Measurements from ENCODE around the gene APOBEC4.

The APOBEC4 gene

DNA sequence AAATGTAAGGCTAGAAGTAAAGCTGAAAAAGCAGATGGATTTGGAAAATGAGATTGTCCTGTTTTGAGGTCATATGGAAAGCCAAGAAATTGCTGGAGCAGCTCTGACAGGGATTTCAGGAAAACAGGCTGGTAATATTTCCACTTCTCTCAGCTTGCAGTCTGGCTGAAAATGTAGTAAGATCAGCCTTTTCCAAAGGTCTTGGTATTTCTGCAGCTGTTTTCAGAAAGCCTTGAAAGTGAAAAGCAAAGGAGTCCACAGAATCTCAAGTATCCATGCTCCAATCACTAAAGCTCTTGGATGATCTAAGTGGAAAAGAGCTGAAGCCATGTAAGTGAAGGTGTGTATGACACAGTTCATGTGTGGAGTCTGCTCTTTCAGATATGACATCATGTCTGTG lies 41.6 kb upstream of the APOBEC4 start:
- H3K4me3 ChIP-seq (replicated peaks; ENCODE audit: low read depth, low read length) = no peak overlapping the region
- DNase-seq (ENCODE audit: low read depth) = no peak
- TF ChIP-seq, protein P1, sequence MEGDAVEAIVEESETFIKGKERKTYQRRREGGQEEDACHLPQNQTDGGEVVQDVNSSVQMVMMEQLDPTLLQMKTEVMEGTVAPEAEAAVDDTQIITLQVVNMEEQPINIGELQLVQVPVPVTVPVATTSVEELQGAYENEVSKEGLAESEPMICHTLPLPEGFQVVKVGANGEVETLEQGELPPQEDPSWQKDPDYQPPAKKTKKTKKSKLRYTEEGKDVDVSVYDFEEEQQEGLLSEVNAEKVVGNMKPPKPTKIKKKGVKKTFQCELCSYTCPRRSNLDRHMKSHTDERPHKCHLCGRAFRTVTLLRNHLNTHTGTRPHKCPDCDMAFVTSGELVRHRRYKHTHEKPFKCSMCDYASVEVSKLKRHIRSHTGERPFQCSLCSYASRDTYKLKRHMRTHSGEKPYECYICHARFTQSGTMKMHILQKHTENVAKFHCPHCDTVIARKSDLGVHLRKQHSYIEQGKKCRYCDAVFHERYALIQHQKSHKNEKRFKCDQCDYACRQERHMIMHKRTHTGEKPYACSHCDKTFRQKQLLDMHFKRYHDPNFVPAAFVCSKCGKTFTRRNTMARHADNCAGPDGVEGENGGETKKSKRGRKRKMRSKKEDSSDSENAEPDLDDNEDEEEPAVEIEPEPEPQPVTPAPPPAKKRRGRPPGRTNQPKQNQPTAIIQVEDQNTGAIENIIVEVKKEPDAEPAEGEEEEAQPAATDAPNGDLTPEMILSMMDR (IDR thresholded peaks at IDR 0.05; ENCODE audit: low read length, missing control alignments) = no peak

- TF ChIP-seq, protein P1 (IDR thresholded peaks at IDR 0.05; ENCODE audit: low read length, missing control alignments) = no peak
- no peak overlapping the region for H3K4me3 ChIP-seq (replicated peaks; ENCODE audit: low read depth, low read length)
- DNase-seq (ENCODE audit: low read depth) = no peak
These were observed 41.0 kb upstream of the APOBEC4 start for GRCh38 chr1:183694066-183694465.

GRCh38 chr1:183693521-183693920 lies 40.4 kb upstream of the APOBEC4 start:
- DNase-seq (ENCODE audit: low read depth) = no peak
- no peak overlapping the region for H3K4me3 ChIP-seq (replicated peaks; ENCODE audit: low read depth, low read length)
- TF ChIP-seq, protein P1 (IDR thresholded peaks at IDR 0.05; ENCODE audit: low read length, missing control alignments) = no peak

DNA sequence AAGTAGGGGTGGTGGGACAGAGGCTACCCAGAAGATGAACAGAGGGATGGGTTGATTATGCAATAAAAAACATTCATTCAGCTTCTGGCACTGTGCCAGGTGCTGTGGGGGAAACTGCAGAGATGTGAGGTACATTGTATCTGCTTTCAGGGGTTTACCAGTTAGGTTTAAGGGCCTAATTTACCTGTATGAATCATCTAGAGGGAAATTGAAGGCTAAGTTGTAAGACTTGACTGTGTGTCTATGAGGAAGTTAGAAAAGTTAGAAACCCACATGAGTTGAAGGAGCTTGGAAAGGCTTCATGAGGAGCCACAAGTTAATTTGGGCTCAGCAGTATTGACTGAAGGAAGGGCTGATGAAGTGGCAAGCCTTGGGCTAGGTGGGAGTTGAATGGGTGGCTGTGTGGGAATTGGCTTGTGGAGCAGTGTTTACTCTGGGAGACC lies 36.7 kb upstream of the APOBEC4 start:
- DNase-seq (ENCODE audit: low read depth) = no peak
- TF ChIP-seq, protein P1 (IDR thresholded peaks at IDR 0.05; ENCODE audit: low read length, missing control alignments) = no peak
- no peak overlapping the region for H3K4me3 ChIP-seq (replicated peaks; ENCODE audit: low read depth, low read length)

DNA sequence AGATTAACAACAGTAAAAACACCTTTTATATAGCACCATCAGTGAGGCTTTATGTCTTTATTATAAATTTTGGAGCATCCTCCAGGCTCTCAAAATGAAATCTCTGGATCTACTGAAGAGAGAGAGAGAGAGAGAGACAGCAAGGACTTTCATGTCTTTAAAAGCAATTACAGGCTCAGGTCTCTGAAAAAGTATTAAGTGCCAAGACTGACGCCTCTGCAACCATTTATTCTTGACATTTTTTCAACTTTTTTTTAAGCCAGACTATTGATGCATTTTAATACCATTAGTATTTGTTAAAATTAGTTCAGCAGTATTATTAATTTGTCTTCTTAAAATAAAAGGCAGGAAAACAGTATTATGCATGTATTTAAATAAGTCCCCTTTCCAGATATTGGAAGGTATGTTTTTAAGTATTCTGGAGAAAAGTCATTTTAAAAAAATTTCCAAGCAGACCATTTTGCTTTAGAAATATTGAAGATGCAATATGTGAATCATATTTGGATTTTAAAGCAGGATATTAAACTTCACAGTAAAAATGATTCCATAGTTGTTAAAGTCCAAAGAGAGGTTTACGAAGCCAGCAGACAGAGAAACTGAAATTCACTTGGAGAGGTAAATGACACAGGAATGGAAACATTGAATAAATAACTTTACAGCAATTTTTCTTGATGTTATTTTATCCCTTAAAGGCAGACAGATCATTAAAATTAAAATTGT lies 35.4 kb upstream of the APOBEC4 start:
- no peak for DNase-seq (ENCODE audit: low read depth)
- H3K4me3 ChIP-seq (replicated peaks; ENCODE audit: low read depth, low read length) = no peak overlapping the region
- TF ChIP-seq, protein P1 (IDR thresholded peaks at IDR 0.05; ENCODE audit: low read length, missing control alignments) = no peak

DNA sequence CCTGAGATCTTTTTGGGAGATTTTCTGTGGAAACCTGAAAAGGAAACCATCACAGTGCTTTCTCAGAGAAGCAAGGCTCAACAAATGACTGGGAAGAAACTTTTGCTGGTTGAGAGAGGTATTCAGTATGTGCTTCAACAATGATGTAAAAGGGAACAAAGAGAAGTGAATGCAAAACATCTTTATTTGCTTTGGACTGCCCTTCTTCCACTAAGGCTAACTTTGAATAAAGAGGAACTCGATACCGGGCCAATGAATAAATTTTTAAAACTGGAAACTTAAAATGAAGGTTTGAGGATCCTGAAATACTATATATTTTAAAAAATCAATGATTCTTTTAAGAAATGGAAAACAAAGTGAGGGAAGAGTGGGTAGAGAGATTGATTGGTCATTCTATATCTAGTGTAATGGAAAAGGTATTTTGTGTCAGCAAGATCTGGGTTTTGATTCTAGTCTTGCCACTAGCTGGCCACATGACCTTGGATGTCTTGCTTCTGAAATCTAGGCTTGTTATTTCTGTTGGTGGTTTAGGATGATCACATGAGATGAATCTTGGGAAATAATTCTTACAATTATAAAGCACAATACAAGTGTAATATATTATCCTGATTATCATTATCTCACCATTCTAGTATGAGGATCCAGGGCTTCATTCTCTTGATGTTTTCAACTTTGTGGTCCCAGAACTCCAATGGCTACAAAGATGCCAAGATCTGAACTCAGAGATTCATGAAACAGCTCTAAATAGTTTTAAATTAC lies 34.6 kb upstream of the APOBEC4 start:
- no peak for DNase-seq (ENCODE audit: low read depth)
- TF ChIP-seq, protein P1 (IDR thresholded peaks at IDR 0.05; ENCODE audit: low read length, missing control alignments) = no peak

More for the DNA sequence above, 34.6 kb upstream of the APOBEC4 start:
- H3K4me3 ChIP-seq (replicated peaks; ENCODE audit: low read depth, low read length) = no peak overlapping the region

Measured in fibroblast of pulmonary artery (primary cell).